HG03280 (cell line): Measurements from ENCODE around the gene NCBP2.

Source experiments
- ATAC-seq: cut with Tn5 transposase; IDR thresholded peaks from one replicate; pipeline ENCODE4 v1.9.1; 2021; ENCODE audit warnings: mild to moderate bottlenecking, moderate library complexity; ENCODE audit not compliant: unreplicated experiment

NCBP2 gene

GRCh38 chr3:196942226-196942914 lies at the start of gene NCBP2:
NCBP2 (minus strand) TSS chr3:196942528; CDS start chr3:196942503, 25 bp downstream.
- peak; percentile 95 for ATAC-seq

- ATAC-seq = no peak
Measured at GRCh38 chr3:196991581-196992460, 49.5 kb upstream of the NCBP2 start.

GRCh38 chr3:196990601-196991007 lies 48.3 kb upstream of the NCBP2 start:
- no peak for ATAC-seq

- no peak for ATAC-seq
Measured at GRCh38 chr3:196989721-196990262, 47.5 kb upstream of the NCBP2 start.

GRCh38 chr3:196988241-196989029 lies 46.1 kb upstream of the NCBP2 start:
- no peak for ATAC-seq

- ATAC-seq = no peak
Measured at GRCh38 chr3:196987022-196987421, 44.7 kb upstream of the NCBP2 start.

DNA sequence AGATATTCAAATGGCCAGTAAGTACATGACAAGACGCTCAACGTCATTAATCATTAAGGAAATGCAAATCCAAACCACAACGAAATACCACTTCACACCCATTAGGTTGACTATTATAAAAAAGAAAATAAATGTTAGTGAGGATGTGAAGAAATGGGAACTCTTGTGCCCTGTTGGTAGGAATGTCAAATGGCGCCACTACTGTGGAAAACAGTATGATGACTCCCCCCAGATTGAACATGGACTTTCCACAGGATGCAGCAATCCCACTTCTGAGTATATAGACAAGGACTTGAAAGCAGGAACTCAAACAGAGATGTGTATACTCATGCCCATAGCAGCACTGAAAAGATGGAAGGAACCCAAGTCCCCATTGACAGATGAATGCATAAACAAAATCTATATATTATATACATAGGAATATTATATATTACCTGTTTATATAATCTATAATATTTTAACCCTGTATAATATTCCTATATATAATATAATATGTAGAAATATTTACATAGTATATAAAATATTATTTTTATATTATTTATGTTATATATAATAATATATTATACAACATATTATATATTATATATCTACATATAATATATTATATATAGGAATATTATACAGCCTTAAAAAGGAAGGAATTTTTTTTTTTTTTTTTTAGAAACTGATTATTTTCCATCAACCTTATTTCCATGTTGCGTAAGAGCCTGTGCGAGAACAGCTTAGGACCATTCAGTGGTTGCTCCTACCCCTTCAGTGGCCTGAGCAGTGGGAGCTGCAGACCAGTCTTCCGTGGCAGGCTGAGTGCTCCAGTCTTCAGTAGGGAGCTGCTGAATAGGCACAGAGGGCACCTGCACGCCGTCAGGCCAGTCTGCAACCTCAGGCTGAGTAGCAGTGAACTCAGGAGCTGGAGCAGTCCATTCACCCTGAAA lies 43.9 kb upstream of the NCBP2 start:
- ATAC-seq = no peak

DNA sequence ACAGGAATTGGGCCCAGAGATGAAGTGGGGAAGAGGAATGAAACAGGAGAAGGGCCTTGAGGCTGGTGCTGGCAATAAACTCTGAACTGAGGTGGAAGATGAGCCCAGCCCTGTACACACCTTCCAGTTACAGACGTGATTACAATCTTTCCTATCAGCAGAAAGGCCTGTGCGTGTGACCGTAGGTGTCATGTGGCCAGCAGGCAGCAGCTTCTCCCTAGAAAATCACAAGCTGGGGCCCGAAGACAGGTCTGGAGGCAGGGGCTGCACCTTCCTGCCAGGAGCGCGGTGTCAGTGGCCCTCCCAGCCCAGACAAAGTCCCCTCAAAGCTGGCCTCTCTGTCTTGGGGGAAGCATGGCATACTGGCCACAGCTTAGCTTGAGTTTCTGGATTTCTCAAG lies 43.0 kb upstream of the NCBP2 start:
- ATAC-seq = no peak

DNA sequence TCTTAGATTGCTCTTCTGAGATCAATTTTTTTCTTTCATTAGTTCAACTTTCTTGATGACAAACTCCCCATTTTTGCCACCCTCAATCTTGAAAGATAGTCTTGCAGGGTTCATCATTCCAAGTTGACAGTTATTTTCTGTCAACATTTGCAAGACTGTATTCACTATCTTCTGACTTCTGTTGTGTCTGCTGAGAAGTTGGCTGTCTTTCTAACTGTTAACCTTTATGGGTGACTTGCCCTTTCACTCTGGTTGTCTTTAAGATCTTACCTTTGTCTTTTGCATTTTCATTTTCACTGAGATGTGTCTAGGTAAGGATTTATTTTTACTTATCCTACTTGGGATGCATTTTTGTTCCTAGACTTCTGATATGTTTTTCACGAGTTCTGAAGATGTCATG lies 40.9 kb upstream of the NCBP2 start:
- ATAC-seq = no peak

- no peak for ATAC-seq
Measured at GRCh38 chr3:196981657-196982056, 39.3 kb upstream of the NCBP2 start.

GRCh38 chr3:196979545-196979944 lies 37.2 kb upstream of the NCBP2 start:
- no peak for ATAC-seq

DNA sequence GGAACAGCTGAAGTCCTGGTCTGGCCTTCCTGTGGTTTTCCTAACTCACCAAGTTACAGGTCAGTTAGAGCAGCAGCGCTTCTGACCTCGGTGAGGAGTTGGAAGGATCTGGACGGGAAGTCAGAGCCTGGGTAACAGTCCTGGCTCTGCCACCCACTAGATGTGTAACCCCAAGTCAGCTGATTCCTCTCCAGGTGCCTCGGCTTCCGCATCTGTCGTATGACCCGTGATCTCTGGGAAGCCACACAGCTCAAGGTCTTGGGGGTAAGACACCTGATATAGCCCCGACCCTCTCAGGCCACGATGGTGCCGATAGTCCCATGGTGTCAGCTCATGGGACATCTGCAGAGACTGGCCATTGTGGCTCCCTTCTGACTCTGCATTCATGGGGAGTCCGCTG lies 34.6 kb upstream of the NCBP2 start:
- no peak for ATAC-seq

GRCh38 chr3:196975349-196975748 lies 33.0 kb upstream of the NCBP2 start:
- ATAC-seq = no peak

DNA sequence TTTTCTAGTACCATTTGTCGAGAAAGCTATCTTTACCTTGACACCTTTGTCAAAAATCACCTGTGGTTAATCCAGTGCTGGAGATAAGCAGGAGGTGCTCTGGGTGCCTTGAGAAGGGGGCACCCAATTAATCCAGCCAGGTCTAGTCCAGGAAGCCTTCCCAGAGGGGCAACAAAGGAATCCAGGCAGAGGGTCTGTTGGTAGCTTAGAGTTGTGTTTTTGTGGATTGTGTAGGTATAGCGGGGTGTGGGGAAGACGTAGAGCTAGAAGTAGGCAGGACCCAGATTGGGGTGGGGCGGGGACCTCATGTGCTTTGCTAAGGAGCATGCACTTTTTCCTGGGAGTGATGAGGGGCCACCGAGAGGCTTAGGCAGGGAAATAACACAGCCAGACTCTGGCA lies 32.3 kb upstream of the NCBP2 start:
- ATAC-seq = no peak

GRCh38 chr3:196971094-196971698 lies 28.9 kb upstream of the NCBP2 start:
- no peak for ATAC-seq

DNA sequence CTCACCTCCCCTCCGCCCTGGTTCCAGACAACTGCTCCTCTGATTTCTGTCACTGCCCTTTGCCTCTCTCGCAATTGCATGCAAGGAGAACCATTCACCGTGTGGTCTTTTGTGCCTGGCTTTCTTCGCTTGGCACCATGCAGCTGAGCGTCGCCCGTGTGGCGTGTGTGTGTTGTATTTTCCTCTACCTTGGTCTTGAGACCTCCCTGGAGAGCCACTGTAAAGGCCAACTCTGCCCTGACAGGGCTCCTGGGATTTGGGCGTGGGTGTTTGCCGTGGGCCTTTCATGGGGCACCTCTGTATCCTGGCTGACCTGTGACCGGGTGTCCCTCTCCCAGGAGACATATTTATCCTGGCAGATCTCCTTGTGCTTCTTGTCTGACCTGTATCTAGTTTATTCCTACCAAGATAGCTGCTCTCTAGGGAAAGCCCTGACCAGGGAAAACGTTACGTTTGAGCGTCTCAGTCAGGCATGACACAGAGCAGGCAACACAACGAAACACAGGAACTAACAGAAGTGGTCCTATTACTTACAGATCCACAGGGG lies 28.3 kb upstream of the NCBP2 start:
- ATAC-seq = no peak

DNA sequence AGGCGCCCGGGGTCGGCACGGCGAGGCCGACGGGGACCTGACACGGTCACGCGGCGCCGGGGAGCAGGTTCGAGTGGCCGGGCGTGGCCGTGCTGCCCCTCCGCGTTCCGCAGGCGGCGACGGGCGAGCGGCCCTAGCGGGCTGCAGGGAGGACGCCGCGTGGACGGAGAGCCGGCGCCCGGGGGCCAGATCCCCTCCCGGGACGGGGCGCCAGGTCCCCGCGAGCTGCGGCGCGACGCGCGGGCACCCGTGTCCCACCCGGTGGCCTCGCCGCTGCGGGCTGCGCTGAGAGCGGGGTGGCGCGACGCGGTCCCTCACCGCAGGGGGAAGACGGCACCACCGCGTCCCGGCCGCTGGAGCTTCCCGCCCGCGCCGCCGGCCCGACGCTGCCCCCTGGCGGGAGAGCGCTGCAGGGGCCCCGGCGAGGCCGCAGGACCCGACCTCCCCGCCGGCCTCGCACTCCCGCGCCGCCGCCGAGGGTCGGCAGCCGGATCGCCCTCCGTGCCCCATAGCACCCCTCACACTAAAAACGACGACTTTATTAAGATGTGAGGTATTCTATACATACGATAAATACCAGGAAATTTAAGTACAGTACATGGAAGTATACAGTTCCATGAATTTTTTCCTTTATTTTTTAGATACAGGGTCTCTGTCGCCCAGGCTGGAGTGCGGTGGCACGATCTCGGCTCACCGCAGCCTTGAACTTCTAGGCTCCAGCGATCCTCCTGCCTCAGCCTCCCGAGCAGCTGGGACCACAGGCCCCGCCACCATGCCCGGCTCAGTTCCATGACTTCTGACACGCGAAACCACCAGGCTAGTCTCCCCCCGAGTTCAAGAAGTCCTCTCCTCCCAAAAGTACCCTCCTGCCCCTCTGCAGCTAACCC lies 27.6 kb upstream of the NCBP2 start:
- ATAC-seq = peak; percentile 57

GRCh38 chr3:196969134-196969659 lies 26.9 kb upstream of the NCBP2 start:
- ATAC-seq = peak; percentile 41
